GM18519 (cell line): ENCODE results near the gene DLL1.

Experiments used
- ATAC-seq: cut with Tn5 transposase; IDR thresholded peaks from one replicate; pipeline ENCODE4 v1.9.1; 2021; ENCODE audit warnings: mild to moderate bottlenecking, moderate library complexity; ENCODE audit not compliant: unreplicated experiment, low FRiP score

DLL1 gene

GRCh38 chr6:170295510-170296422, 4.9 kb upstream of the DLL1 start:
- peak; percentile 34 for ATAC-seq

GRCh38 chr6:170294813-170295509, 4.1 kb upstream of the DLL1 start:
- no peak for ATAC-seq

GRCh38 chr6:170294298-170294730, 3.4 kb upstream of the DLL1 start:
- ATAC-seq, result no peak

GRCh38 chr6:170293341-170294231, 2.7 kb upstream of the DLL1 start:
- ATAC-seq, result no peak

- ATAC-seq, result no peak
These were observed 1.7 kb upstream of the DLL1 start for GRCh38 chr6:170292407-170293158.

GRCh38 chr6:170292111-170292406, 1.2 kb upstream of the DLL1 start:
- ATAC-seq, result no peak

GRCh38 chr6:170291271-170292110, 613 bp upstream of the DLL1 start:
- ATAC-seq, result no peak

GRCh38 chr6:170289951-170290295, 955 bp downstream of the DLL1 start:
- no peak for ATAC-seq

- ATAC-seq, result no peak
These were observed 1.5 kb downstream of the DLL1 start for GRCh38 chr6:170289180-170289931.

GRCh38 chr6:170288852-170289179, 2.1 kb downstream of the DLL1 start:
- no peak for ATAC-seq

GRCh38 chr6:170288091-170288631, 2.7 kb downstream of the DLL1 start:
- no peak for ATAC-seq

- ATAC-seq, result no peak
These were observed 3.5 kb downstream of the DLL1 start for GRCh38 chr6:170287371-170287876.

GRCh38 chr6:170286934-170287265, 4.0 kb downstream of the DLL1 start:
- no peak for ATAC-seq

GRCh38 chr6:170286246-170286933, 4.5 kb downstream of the DLL1 start:
- no peak for ATAC-seq

- no peak for ATAC-seq
These were observed 5.4 kb downstream of the DLL1 start for GRCh38 chr6:170285482-170285881.

GRCh38 chr6:170284866-170285469, 5.9 kb downstream of the DLL1 start:
- no peak for ATAC-seq

- no peak for ATAC-seq
These were observed 6.6 kb downstream of the DLL1 start for GRCh38 chr6:170284126-170284773.
